ENCODE results near the gene RIC8A.
"Not testable (repeated sequence)": the region's sequence is repeated elsewhere in the genome, so short reads cannot be mapped to it uniquely, and the experiment has no call there.

RIC8A gene

GRCh38 chr11:220641-221215, 13.2 kb downstream of the RIC8A start:
- peak; percentile 75 for DNase-seq (ENCODE audit: low read depth)

- no peak for DNase-seq (ENCODE audit: low read depth)
Observed at GRCh38 chr11:221539-221938, 14.0 kb downstream of the RIC8A start.

DNA sequence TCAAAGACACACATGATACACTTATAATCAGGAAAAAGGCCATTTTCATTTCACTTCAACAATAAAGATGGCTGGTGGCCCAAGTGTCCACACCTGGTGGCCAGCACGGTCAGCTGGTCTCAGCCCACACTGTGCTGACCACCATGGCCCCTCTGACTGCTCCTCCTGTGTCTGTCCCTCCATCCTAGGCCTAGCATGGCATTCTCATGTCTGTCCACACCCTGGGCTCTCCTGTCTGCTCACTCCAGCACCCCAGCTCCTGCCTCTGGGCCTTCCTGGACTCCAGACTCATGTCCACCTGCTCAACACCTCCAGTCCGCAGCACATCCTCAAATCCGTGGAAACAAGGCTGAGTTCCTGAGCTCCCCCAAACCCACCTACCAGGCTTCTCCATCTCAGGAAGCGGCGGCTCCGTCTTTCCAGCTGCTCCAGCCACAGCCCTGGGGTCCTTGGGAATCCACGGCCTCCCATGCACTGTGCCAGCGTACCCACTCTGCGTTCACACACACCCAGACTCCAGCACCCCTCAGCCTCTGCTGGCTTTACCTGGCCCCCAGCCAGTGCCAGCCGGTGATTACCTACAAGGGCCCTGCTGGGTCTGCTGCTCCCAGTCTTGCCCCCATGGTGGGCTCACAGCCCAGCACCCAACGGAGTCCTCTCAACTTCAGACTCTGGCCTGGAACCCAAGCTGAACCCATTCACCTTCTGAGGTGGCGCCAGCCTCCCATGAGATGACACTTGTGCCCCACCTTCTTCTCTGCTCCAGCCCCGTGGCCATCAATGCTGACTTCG, 14.7 kb downstream of the RIC8A start:
- no peak for DNase-seq (ENCODE audit: low read depth)

GRCh38 chr11:223026-223789, 15.7 kb downstream of the RIC8A start:
- DNase-seq (ENCODE audit: low read depth) = no peak

DNA sequence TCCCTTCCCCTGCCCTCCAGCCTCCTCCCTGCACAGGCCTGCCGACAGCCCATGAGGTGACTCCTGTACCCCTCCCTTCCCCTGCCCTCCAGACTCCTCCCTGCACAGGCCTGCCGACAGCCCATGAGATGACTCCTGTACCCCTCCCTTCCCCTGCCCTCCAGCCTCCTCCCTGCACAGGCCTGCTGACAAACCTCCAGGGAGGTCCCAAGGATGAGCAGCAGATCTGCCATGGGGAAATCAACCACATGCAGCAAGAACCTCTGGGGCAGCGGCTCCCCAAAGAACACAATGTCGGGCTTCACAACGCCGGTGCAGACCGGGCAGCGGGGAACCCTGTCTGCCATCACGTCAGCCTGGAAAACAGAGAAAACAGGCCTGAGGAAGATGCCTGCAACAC, 16.4 kb downstream of the RIC8A start:
- no peak for DNase-seq (ENCODE audit: low read depth)

- DNase-seq (ENCODE audit: low read depth) = no peak
Observed at GRCh38 chr11:224424-224823, 16.9 kb downstream of the RIC8A start.

DNA sequence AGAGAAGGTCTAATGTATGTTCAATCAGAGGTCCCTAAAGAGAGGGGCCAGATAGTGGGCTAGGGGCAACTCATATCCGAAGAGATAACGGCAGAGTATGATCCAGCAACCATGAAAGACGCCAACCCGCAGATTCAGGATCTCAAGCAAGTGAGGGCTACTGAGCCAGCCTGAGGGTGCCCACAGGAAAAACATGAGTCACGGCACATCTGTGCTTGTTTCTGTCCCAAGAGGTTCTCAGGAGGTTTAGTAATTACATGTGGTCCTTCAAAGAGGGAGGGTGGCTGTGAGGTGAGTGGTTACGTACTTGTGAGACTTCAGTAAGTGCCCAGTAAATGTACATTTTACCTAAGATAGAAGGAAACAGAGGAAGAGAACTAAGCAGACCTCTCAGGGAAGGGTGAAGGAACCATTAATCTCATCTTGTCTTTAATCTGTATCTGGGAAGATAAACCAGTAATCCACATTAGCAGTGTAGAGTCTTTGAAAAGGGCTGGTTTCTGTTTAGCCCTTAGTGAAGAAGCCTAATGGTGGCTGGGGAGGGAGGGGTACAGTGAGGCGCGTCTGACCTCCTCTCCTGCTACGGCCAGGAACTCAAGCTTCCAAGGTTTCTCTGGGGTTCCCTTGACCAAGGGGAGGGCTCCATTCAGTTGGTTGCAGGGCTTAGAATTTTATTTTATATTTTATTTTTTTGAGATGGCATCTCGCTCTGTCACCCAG, 18.4 kb downstream of the RIC8A start:
- no peak for DNase-seq (ENCODE audit: low read depth)

DNA sequence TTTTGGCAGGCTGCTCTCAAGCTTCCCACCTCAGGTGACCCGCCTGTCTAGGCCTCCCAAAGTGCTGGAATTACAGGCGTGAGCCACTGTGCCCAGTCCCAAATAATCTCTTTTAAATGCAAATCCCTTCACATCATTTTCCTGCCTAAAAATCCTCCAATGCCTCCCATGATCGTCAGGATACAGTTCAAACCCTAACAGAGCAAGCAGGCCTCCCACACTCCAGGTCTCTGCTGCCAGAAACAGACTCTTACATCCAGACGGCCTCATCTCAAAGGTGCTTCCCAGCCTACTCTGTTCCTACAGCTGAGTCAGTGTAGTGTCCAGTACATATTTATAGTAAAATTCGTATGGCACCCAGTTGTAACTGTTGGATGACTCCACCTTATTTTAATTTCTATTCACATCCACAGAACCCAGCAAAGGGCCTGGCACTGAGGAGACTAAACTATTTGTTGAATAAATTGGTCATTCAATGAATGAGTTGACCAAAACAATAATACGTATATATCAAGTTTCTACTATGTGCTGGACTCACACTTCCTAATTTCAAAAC, 20.4 kb downstream of the RIC8A start:
- DNase-seq (ENCODE audit: low read depth) = no peak

- no peak for DNase-seq (ENCODE audit: low read depth)
Observed at GRCh38 chr11:230431-230830, 22.9 kb downstream of the RIC8A start.

DNA sequence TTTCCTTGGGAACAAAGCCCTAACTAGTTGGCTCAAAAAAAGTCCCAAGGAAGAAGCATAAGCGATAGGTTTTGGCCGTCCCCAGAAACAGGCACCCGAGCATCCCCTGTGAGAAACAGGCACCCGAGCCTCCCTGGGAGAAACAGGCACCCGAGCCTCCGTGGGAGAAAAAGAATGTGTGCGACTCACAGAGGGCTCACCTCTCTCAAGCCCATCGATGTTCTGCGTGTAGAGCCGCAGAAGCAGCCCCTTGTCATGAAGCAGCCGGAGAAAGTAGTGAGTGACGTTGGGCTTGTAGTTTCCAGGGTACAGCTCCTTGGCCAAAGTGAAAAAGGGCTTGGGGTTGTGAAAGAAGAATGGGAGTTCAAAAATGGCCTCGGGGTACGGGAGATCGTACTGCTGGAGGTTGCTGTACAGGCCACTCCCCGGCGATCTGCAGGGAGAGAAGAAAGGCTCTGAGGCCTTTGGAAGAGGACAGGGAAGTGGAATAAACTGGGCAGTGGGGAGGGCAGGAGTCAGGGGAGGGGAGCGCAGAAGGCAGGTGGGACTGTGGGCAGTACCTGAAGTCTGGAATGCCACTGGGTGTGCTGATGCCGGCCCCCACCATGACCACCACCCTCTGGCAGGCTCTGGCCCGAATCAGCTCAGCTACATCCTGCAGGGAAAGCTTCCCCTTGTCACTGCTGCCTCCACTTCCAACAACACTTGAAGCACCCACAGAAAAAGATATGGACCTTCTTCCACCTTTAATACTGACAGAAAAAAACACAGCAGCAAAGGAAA, 25.5 kb downstream of the RIC8A start:
- DNase-seq (ENCODE audit: low read depth) = no peak

- no peak for DNase-seq (ENCODE audit: low read depth)
Observed at GRCh38 chr11:235180-235579, 27.7 kb downstream of the RIC8A start.

DNA sequence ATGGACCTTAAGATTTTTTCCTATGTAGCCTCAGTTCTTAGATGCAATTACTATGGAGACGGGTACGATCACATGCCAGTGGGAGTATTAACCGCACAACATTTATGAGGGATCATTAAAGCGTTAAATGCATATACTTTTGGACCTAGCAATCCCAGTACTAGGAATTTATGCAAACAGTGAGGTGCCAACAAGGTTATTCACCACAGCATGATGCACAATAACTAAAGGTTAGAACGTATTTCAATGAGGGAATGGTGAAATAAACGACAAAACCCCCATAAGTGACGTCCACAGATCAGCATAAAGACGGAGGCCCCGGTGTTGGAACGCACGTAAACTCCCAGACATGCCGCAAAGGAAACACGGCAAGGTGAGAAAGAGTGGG, 28.1 kb downstream of the RIC8A start:
- no peak for DNase-seq (ENCODE audit: low read depth)

DNA sequence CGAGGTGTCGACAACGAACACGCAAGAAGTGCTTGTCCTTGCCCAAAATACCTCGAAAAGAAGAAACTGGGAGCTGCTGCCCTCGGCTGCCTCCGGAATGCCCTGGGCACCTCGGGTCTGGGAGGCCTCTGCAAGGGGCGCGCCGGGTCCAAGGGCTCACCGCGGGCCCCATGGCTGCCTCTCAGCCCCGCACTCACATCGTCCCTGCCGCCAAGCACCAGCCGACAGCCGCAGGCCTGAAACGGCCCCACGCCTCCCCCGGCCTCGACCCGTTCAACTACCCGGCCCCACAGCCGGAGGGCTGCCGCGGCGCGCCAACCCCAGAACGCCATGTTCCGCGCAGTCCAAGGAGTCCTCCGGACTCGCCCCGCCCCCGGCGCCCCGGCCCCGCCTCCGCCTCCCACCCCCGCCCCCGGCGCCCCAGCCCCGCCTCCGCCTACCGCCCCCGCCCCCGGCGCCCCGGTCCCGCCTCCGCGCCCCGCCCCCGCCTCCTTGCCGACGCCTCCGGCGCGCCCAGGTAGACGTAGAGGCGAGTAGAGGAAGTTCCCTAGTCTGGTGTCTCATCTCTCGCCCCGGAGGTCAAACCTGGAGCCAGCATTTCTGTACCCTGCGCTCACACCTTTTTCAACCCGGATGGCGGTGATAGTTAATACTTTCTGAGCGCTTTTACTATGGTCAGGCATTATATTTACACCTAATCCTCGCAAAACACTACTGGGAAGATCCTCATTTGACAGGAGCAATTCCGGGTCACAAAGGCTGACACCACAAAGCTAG, 28.7 kb downstream of the RIC8A start, which contains the start of gene SIRT3:
Gene SIRT3, minus strand, starts transcription at position 346 of the 777 bp plus-strand sequence. Its CDS starts 14 bp downstream, at position 332.
- DNase-seq (ENCODE audit: low read depth) = no peak

- DNase-seq (ENCODE audit: low read depth) = peak; percentile 41
Observed at GRCh38 chr11:236774-237767, 29.6 kb downstream of the RIC8A start, which contains the start of gene PSMD13. Gene PSMD13, plus strand, starts transcription at chr11:236976. Its CDS starts 74 bp downstream, at chr11:237050.

DNA sequence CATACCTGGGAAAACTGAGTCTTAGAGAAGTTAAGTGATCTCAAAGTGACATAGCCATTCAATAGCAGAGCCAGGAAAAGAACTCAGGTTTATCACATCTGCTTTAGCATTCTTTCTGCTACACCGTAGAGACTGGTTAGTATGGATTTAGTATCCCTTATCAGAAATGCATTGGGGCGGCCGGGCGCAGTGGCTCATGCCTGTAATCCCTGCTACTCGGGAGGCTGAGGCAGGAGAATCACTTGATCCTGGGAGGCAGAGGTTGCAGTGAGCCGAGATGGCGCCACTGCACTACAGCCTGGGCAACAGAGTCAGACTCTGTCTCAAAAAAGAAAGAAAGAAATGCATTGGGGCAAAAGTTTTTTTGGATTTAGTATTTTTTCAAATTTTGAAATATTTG, 30.8 kb downstream of the RIC8A start:
- not testable (repeated sequence) for DNase-seq (ENCODE audit: low read depth)

DNA sequence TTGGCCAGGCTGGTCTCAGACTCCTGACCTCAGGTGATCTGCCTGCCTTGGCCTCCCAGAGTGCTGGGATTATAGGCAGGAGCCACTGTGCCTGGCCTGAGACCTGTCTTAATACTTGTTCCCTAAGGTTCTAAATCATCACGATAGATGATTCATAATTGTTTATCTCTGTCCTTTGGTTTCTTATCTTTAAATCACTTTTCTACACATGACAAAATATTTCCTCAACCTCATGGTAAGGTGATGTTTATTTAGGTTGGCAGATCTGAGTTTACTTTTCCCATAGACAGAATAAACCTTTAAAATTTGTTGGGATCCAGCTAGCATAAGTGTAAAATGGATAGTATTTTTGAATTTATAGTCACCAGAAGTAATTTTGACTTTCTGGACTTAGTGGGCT, 32.8 kb downstream of the RIC8A start:
- no peak for DNase-seq (ENCODE audit: low read depth)

DNA sequence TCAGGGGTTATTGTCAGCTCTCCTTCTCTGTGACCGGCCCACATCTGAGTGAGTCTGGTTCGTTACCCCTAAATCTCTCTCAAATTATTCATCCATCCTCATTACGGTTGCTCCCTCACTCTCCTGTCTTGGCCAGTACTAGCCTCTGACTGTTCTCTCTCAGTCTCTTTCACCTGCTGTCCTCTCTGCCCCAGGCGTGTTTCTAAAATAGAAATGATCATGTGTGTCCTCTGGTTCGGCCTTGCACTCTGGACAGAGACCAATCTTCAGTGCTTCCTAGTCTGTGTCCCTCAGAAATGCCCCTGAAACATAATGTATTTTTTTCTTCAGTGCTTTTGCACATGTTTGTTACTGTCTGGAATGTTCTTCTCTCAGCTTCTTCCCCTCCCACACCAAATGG, 34.1 kb downstream of the RIC8A start:
- no peak for DNase-seq (ENCODE audit: low read depth)

- DNase-seq (ENCODE audit: low read depth) = no peak
Observed at GRCh38 chr11:244376-244775, 36.9 kb downstream of the RIC8A start.

GRCh38 chr11:249062-249461, 41.6 kb downstream of the RIC8A start:
- no peak for DNase-seq (ENCODE audit: low read depth)
